Endothelial cell of umbilical vein (primary cell): ENCODE data around the gene TSPAN18. TPM values are rescaled to one million over a fixed set of nuclear protein-coding genes. Genes with fewer than 3 reads are reported as not detected.
A peak's percentile ranks its signal among the peaks of the same experiment; 100 is the strongest.

ENCODE experiments used
- BruUV-seq: library from RNA; stranded (reverse); fragments of 400-500 nt; replicated peaks from 2 replicates; lab custom pipeline; 2021; lab: Mats Ljungman, UMichigan
- CTCF ChIA-PET: fragments of 300-600, 350-600 bp; sonication (Branson Sonifier 250); formaldehyde crosslinking; loops from one replicate; lab custom pipeline; 2021; ENCODE audit warnings: antibody characterized with exemption, inconsistent platforms; lab: Charles Lee
- POLR2A ChIA-PET: fragments of 300-600, 350-600 bp; sonication (Branson Sonifier 250); formaldehyde crosslinking; loops from one replicate; lab custom pipeline; 2021; ENCODE audit warnings: antibody characterized with exemption, inconsistent platforms; lab: Charles Lee
- DNase-seq: peaks from one replicate; pipeline ENCODE4 v3.0.0-alpha.2; 2011; ENCODE audit warnings: low read depth, low spot score
- FAIRE-seq: peaks from 2 replicates; lab custom pipeline; 2011; peaks lifted over from hg19 to GRCh38; lab: Jason Lieb, UNC
- H2AFZ ChIP-seq: 2 replicates; pipeline ENCODE4 v1.6.0; 2012; ENCODE audit warnings: low read depth, low read length, control low read depth, inconsistent platforms
- H3K27ac ChIP-seq: 2 replicates; pipeline ENCODE4 v1.5.1; 2011; ENCODE audit warnings: low read depth, mild to moderate bottlenecking, control low read depth, low read length, moderate library complexity; ENCODE audit not compliant: insufficient read depth
- H3K27me3 ChIP-seq, 2 experiments: 2 replicates each; pipeline versions ENCODE4 v1.6.0 to v1.6.1; 2011; ENCODE audit warnings: low read length in 2 of 2, mixed read lengths in 1 of 2; ENCODE audit not compliant: control insufficient read depth in 2 of 2, insufficient read depth in 2 of 2
- H3K36me3 ChIP-seq, 2 experiments: 2 replicates in 1 of 2; 3 replicates in 1 of 2; pipeline ENCODE4 v1.5.1; 2011; ENCODE audit warnings: low read length in 2 of 2, mild to moderate bottlenecking in 1 of 2, moderate library complexity in 1 of 2; ENCODE audit not compliant: control insufficient read depth in 2 of 2, insufficient read depth in 2 of 2; ENCODE audit errors: extremely low read depth in 1 of 2
- H3K4me1 ChIP-seq: 3 replicates; pipeline ENCODE4 v1.5.1; 2011; ENCODE audit warnings: mild to moderate bottlenecking, low read length; ENCODE audit not compliant: control insufficient read depth, insufficient read depth; ENCODE audit errors: extremely low read depth
- H3K4me2 ChIP-seq: 2 replicates; pipeline ENCODE4 v1.6.1; 2011; ENCODE audit warnings: low read length, control low read depth, mixed read lengths; ENCODE audit not compliant: insufficient read depth
- H3K4me3 ChIP-seq, 3 experiments: fragments of 200-600 bp in 1 of 3; sonication (generic), shearing (Covaris generic) in 1 of 3; replicated peaks in 1 of 3; 2 replicates each; pipeline ENCODE4 v1.5.1; 2011 to 2016; ENCODE audit warnings: control low read depth in 3 of 3, low read length in 3 of 3, mild to moderate bottlenecking in 2 of 3, inconsistent platforms in 1 of 3, low read depth in 1 of 3, moderate library complexity in 1 of 3; ENCODE audit not compliant: insufficient read depth in 1 of 3
- H3K79me2 ChIP-seq: 2 replicates; pipeline ENCODE4 v1.6.0; 2012; ENCODE audit warnings: low read length, inconsistent platforms; ENCODE audit not compliant: control insufficient read depth, insufficient read depth
- H3K9ac ChIP-seq: replicated peaks from 2 replicates; pipeline ENCODE3; 2011; ENCODE audit warnings: low read length, control low read depth; ENCODE audit not compliant: insufficient read depth; ENCODE audit errors: extremely low read depth
- H3K9me1 ChIP-seq: replicated peaks from 3 replicates; pipeline ENCODE4 v1.6.0; 2011; ENCODE audit warnings: mild to moderate bottlenecking, low read length; ENCODE audit not compliant: control insufficient read depth, insufficient read depth; ENCODE audit errors: extremely low read depth
- H3K9me3 ChIP-seq: replicated peaks from 2 replicates; pipeline ENCODE4 v1.5.1; 2012; ENCODE audit warnings: low read length, inconsistent platforms; ENCODE audit not compliant: control insufficient read depth, insufficient read depth
- H4K20me1 ChIP-seq: replicated peaks from 2 replicates; pipeline ENCODE3; 2011; ENCODE audit warnings: mild to moderate bottlenecking, low read length; ENCODE audit not compliant: control insufficient read depth, insufficient read depth; ENCODE audit errors: extremely low read depth
- JUN ChIP-seq: IDR thresholded peaks from 2 replicates; pipeline ENCODE4 v1.6.1; 2011; ENCODE audit warnings: borderline replicate concordance, low read depth; ENCODE audit not compliant: insufficient read length, insufficient read depth
- MYC ChIP-seq: IDR thresholded peaks from one replicate; pipeline ENCODE4 v1.6.1; 2011; ENCODE audit warnings: mild to moderate bottlenecking, low read depth, low read length
- POLR2A ChIP-seq: IDR thresholded peaks from 2 replicates; pipeline ENCODE4 v1.6.1; 2012; ENCODE audit warnings: low read depth, mild to moderate bottlenecking, control low read depth, low read length
- dilution Hi-C: fragments of 300-500 bp; cut with MboI; formaldehyde crosslinking; loops from one replicate; pipeline ENCODE4 v1.15.0; 2019; ENCODE audit warnings: low sequenced_read_pairs; ENCODE audit not compliant: extremely low pct_ligation_motif_present
- intact Hi-C: fragments of 100-400 bp; cut with micrococcal nuclease; formaldehyde crosslinking; loops from one replicate; pipeline ENCODE4 v1.10.0; 2022
- polyA plus RNA-seq, 4 experiments: library from polyadenylated mRNA; depleted of rRNA in 3 of 4; stranded (reverse) in 3 of 4; unstranded in 1 of 4; fragments of >200 nt; gene quantifications; 2 replicates each; pipeline versions ENCODE4 v1.2.1 to v1.2.3, GENCODE V29; 2011 to 2012; ENCODE audit warnings: missing spikeins in 1 of 4
- total RNA-seq: library from RNA; stranded (reverse); gene quantifications from 2 replicates; pipeline ENCODE4 v1.2.3, GENCODE V29; 2021
- TF ChIP-seq, protein P1 (sequence below), 2 donors: IDR thresholded peaks; 1 replicate in 1 of 2; 2 replicates in 1 of 2; pipeline ENCODE4 v1.5.1; 2011; ENCODE audit warnings: low read length in 2 of 2, mild to moderate bottlenecking in 2 of 2, moderate library complexity in 2 of 2, control low read depth in 1 of 2, inconsistent platforms in 1 of 2, low read depth in 1 of 2; ENCODE audit not compliant: insufficient read depth in 1 of 2; ENCODE audit errors: extremely low read depth in 1 of 2

The TSPAN18 gene
- total and polyA plus RNA-seq, 2 donors (not counting 3 experiments of a cell fraction or from before 2014, with no cell fraction given): 32.2 to 118 TPM

DNA sequence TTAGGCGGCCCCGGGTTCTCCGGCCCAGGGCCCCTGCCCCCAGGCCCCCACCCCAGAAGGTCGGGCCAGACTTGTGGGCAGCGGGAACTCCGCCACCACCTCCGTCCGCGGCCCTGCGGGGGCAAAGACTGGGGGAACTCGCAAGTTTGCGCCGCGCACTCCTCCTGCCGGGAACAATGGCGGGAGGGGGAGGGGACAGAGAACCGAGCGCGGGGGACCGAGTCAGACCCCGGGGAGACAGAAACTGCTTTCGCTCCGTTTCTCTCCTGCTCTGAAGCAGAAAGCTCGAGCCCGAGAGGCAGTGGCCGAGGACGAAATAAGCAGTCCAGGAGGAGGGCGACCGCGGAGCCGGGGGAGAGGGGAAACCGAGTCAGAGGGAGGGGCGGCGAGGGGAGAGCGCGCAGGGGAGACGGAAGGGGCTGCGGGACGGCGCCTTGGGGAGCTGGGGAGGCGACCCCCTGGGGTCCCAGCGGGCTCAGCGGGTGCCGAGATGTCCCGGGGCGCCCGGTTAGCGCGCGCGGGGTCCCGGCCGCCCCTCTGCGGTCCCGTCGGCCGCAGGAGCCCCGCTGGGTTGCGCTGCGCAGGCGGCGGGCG lies 223.4 kb downstream of the TSPAN18 start:
- POLR2A ChIA-PET: interaction anchor here (0.8 kb wide), 1 partner anchor 30 kb away, joined by 4 read pairs; no protein-coding TSS in a partner anchor
- peak overlapping the region; percentile 56 for H3K27ac ChIP-seq

More for the DNA sequence above, 223.4 kb downstream of the TSPAN18 start:
- no TSS peak for BruUV-seq
- TF ChIP-seq MYC (no peak), JUN (no peak), POLR2A (no peak)
- TF ChIP-seq, protein P1, sequence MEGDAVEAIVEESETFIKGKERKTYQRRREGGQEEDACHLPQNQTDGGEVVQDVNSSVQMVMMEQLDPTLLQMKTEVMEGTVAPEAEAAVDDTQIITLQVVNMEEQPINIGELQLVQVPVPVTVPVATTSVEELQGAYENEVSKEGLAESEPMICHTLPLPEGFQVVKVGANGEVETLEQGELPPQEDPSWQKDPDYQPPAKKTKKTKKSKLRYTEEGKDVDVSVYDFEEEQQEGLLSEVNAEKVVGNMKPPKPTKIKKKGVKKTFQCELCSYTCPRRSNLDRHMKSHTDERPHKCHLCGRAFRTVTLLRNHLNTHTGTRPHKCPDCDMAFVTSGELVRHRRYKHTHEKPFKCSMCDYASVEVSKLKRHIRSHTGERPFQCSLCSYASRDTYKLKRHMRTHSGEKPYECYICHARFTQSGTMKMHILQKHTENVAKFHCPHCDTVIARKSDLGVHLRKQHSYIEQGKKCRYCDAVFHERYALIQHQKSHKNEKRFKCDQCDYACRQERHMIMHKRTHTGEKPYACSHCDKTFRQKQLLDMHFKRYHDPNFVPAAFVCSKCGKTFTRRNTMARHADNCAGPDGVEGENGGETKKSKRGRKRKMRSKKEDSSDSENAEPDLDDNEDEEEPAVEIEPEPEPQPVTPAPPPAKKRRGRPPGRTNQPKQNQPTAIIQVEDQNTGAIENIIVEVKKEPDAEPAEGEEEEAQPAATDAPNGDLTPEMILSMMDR (IDR thresholded peaks at IDR 0.05; ENCODE audit: extremely low read depth in 1 of 2, insufficient read depth in 1 of 2, low read depth in 1 of 2, low read length in 2 of 2): no peak
- no peak for FAIRE-seq
- no peaks in the 10 kb centered on the region for H3K9me1 ChIP-seq
- peak; percentile 26 for DNase-seq
- H4K20me1 ChIP-seq: peaks cover 2% of the 10 kb centered on the region
- dilution Hi-C loops (no loop called here), intact Hi-C loops (loop anchor here (10.0 kb wide), 1 partner anchor 715 kb away; the partner anchor contains the start of gene CHST1)
- no peaks in the 10 kb centered on the region for H3K36me3 ChIP-seq
- peak overlapping the region; percentile 69 to 82 (median 72) for H3K4me3 ChIP-seq
- H3K27me3 ChIP-seq: no peaks in the 10 kb centered on the region
- H3K4me2 ChIP-seq: peak overlapping the region; percentile 80
- H2AFZ ChIP-seq: peak overlapping the region; percentile 92
- peaks cover 12% of the 10 kb centered on the region for H3K4me1 ChIP-seq
- peak overlapping the region; percentile 75 for H3K9ac ChIP-seq
- CTCF ChIA-PET: interaction anchor here (0.7 to 1.5 kb wide), 9 partner anchors 14 to 333 kb away, joined by 3 to 10 read pairs (median 3); no protein-coding TSS in a partner anchor
- no peaks in the 10 kb centered on the region for H3K9me3 ChIP-seq
- no peaks in the 10 kb centered on the region for H3K79me2 ChIP-seq
